K562 (cell line): ENCODE results near the gene DXO. TPM values are rescaled to one million over a fixed set of nuclear protein-coding genes. Genes with fewer than 3 reads are reported as not detected.
A peak's percentile ranks its signal among the peaks of the same experiment; 100 is the strongest.

Experiments
- BACH1 ChIP-seq: fragments of 200-800 bp; sonication (Bioruptor generic); IDR thresholded peaks from 2 replicates; pipeline ENCODE4 v1.6.1; 2016; ENCODE audit warnings: missing genetic modification characterization, missing compliant biosample characterization
- KDM5B ChIP-seq: fragments of 200-600 bp; sonication (generic); IDR thresholded peaks from 2 replicates; pipeline ENCODE4 v1.6.1; 2012; ENCODE audit warnings: low read depth, mild to moderate bottlenecking, moderate library complexity, low read length, control low read depth, inconsistent platforms; ENCODE audit not compliant: insufficient replicate concordance
- POLR2A ChIP-seq: fragments of 450-650 bp; conservative IDR thresholded peaks from 2 replicates; pipeline ENCODE4 v1.6.1; 2016
- PRMT5 ChIP-seq: sonication (generic); formaldehyde crosslinking; IDR thresholded peaks from 2 replicates; pipeline ENCODE4 v1.5.0; 2020; ENCODE audit warnings: missing genetic modification reagents
- RHOXF2B ChIP-seq: fragments of 250-450 bp; sonication (Bioruptor Pico); conservative IDR thresholded peaks from 2 replicates; pipeline ENCODE4 v1.5.1; 2021
- ZNF586 ChIP-seq: fragments of 450-650 bp; formaldehyde crosslinking; conservative IDR thresholded peaks from 2 replicates; pipeline ENCODE4 v1.4.0; 2020; ENCODE audit warnings: mild to moderate bottlenecking, moderate library complexity
- ZNF699 ChIP-seq: fragments of 250-450 bp; sonication (Bioruptor Pico); IDR thresholded peaks from 2 replicates; pipeline ENCODE4 v1.8.0; 2021; ENCODE audit warnings: mild to moderate bottlenecking, moderate library complexity; ENCODE audit not compliant: insufficient replicate concordance
- polyA plus RNA-seq, 8 experiments: library from polyadenylated mRNA; depleted of rRNA in 4 of 8; stranded (reverse) in 5 of 8; unstranded in 3 of 8; fragments of >200 nt; fragmentation: Nextera tagmentation in 2 of 8; fragmentation: Illumina TruSeq in 1 of 8; extraction: Ambion mirVana in 2 of 8; extraction: Trizol in 1 of 8; gene quantifications; 2 replicates each; pipeline versions ENCODE4 v1.2.1 to v1.2.3, GENCODE V29; 2011 to 2014; ENCODE audit warnings: inconsistent platforms in 1 of 8, missing spikeins in 1 of 8
- total RNA-seq, 7 experiments: library from RNA; depleted of rRNA in 6 of 7; stranded (reverse); fragments of >200 nt in 6 of 7; fragmentation: Illumina TruSeq in 2 of 7; extraction: Trizol in 2 of 7; gene quantifications; 2 replicates each; pipeline versions ENCODE4 v1.2.1 to v1.2.3, GENCODE V29; 2011 to 2021; ENCODE audit warnings: low replicate concordance in 1 of 7
- TF ChIP-seq, protein P1 (sequence below): fragments of 450-650 bp; IDR thresholded peaks from 2 replicates; pipeline ENCODE4 v1.6.1; 2018; ENCODE audit not compliant: partially characterized antibody
- TF ChIP-seq, protein P2 (sequence below): sonication (generic); formaldehyde crosslinking; IDR thresholded peaks from 2 replicates; pipeline ENCODE4 v1.4.0; 2020; ENCODE audit warnings: mild to moderate bottlenecking, missing genetic modification reagents
- TF ChIP-seq, protein P3 (sequence below): fragments of 250-450 bp; sonication (Bioruptor Pico); IDR thresholded peaks from 2 replicates; pipeline ENCODE4 v1.5.0; 2022; ENCODE audit warnings: mild to moderate bottlenecking
- TF ChIP-seq, protein P4 (sequence below): fragments of 450-650 bp; IDR thresholded peaks from 2 replicates; pipeline ENCODE4 v1.6.1; 2016; ENCODE audit warnings: low read depth

Gene DXO
- total and polyA plus RNA-seq, 9 of the 15 experiments (the other 6 are each of a cell fraction or from before 2014, with no cell fraction given) = 6.4 to 35.1 (median 19.4) TPM

DNA sequence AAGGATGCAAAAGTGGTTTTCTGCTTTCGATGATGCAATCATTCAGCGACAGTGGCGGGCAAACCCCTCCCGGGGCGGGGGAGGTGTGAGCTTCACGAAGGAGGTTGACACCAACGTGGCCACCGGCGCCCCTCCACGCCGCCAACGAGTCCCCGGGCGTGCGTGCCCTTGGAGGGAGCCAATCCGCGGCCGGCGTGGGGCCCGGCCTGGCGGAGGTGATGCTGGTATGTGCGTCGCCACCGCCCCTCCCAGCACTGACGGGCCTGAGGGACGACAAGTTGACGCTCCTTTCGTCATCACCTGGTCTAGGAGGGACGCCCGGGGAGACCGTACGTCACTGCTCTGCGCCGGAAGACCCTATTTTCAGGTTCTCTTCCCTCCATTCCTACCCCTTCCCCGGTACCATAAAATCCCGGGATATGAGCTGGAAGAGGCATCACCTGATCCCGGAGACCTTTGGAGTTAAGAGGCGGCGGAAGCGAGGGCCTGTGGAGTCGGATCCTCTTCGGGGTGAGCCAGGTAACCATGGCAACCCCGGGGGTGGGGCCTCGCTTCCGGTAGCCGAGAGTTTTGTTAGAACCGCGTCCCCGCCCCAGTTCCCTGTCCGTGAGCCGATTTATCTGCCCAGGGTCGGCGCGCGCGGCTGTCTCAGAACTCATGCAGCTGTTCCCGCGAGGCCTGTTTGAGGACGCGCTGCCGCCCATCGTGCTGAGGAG lies at the start of gene DXO (continued):
- TF ChIP-seq, protein P1, sequence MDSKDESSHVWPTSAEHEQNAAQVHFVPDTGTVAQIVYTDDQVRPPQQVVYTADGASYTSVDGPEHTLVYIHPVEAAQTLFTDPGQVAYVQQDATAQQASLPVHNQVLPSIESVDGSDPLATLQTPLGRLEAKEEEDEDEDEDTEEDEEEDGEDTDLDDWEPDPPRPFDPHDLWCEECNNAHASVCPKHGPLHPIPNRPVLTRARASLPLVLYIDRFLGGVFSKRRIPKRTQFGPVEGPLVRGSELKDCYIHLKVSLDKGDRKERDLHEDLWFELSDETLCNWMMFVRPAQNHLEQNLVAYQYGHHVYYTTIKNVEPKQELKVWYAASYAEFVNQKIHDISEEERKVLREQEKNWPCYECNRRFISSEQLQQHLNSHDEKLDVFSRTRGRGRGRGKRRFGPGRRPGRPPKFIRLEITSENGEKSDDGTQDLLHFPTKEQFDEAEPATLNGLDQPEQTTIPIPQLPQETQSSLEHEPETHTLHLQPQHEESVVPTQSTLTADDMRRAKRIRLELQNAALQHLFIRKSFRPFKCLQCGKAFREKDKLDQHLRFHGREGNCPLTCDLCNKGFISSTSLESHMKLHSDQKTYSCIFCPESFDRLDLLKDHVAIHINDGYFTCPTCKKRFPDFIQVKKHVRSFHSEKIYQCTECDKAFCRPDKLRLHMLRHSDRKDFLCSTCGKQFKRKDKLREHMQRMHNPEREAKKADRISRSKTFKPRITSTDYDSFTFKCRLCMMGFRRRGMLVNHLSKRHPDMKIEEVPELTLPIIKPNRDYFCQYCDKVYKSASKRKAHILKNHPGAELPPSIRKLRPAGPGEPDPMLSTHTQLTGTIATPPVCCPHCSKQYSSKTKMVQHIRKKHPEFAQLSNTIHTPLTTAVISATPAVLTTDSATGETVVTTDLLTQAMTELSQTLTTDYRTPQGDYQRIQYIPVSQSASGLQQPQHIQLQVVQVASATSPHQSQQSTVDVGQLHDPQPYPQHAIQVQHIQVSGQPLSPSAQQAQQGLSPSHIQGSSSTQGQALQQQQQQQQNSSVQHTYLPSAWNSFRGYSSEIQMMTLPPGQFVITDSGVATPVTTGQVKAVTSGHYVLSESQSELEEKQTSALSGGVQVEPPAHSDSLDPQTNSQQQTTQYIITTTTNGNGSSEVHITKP = peak; percentile 84
- TF ChIP-seq, protein P2, sequence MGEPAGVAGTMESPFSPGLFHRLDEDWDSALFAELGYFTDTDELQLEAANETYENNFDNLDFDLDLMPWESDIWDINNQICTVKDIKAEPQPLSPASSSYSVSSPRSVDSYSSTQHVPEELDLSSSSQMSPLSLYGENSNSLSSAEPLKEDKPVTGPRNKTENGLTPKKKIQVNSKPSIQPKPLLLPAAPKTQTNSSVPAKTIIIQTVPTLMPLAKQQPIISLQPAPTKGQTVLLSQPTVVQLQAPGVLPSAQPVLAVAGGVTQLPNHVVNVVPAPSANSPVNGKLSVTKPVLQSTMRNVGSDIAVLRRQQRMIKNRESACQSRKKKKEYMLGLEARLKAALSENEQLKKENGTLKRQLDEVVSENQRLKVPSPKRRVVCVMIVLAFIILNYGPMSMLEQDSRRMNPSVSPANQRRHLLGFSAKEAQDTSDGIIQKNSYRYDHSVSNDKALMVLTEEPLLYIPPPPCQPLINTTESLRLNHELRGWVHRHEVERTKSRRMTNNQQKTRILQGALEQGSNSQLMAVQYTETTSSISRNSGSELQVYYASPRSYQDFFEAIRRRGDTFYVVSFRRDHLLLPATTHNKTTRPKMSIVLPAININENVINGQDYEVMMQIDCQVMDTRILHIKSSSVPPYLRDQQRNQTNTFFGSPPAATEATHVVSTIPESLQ (CRISPR knock-in tag) = no peak; the same call in 1 of the 2 replicates
- TF ChIP-seq, protein P3, sequence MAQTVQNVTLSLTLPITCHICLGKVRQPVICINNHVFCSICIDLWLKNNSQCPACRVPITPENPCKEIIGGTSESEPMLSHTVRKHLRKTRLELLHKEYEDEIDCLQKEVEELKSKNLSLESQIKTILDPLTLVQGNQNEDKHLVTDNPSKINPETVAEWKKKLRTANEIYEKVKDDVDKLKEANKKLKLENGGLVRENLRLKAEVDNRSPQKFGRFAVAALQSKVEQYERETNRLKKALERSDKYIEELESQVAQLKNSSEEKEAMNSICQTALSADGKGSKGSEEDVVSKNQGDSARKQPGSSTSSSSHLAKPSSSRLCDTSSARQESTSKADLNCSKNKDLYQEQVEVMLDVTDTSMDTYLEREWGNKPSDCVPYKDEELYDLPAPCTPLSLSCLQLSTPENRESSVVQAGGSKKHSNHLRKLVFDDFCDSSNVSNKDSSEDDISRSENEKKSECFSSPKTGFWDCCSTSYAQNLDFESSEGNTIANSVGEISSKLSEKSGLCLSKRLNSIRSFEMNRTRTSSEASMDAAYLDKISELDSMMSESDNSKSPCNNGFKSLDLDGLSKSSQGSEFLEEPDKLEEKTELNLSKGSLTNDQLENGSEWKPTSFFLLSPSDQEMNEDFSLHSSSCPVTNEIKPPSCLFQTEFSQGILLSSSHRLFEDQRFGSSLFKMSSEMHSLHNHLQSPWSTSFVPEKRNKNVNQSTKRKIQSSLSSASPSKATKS = no peak
- TF ChIP-seq BACH1 (tag) (peak; percentile 63; the same call in 1 of the 2 replicates), ZNF699 (CRISPR knock-in tag) (no peak), KDM5B (no peak), PRMT5 (CRISPR knock-in tag) (no peak), POLR2A (peak; percentile 82), ZNF586 (CRISPR knock-in tag) (no peak), RHOXF2B (CRISPR knock-in tag) (no peak)
- TF ChIP-seq, protein P4, sequence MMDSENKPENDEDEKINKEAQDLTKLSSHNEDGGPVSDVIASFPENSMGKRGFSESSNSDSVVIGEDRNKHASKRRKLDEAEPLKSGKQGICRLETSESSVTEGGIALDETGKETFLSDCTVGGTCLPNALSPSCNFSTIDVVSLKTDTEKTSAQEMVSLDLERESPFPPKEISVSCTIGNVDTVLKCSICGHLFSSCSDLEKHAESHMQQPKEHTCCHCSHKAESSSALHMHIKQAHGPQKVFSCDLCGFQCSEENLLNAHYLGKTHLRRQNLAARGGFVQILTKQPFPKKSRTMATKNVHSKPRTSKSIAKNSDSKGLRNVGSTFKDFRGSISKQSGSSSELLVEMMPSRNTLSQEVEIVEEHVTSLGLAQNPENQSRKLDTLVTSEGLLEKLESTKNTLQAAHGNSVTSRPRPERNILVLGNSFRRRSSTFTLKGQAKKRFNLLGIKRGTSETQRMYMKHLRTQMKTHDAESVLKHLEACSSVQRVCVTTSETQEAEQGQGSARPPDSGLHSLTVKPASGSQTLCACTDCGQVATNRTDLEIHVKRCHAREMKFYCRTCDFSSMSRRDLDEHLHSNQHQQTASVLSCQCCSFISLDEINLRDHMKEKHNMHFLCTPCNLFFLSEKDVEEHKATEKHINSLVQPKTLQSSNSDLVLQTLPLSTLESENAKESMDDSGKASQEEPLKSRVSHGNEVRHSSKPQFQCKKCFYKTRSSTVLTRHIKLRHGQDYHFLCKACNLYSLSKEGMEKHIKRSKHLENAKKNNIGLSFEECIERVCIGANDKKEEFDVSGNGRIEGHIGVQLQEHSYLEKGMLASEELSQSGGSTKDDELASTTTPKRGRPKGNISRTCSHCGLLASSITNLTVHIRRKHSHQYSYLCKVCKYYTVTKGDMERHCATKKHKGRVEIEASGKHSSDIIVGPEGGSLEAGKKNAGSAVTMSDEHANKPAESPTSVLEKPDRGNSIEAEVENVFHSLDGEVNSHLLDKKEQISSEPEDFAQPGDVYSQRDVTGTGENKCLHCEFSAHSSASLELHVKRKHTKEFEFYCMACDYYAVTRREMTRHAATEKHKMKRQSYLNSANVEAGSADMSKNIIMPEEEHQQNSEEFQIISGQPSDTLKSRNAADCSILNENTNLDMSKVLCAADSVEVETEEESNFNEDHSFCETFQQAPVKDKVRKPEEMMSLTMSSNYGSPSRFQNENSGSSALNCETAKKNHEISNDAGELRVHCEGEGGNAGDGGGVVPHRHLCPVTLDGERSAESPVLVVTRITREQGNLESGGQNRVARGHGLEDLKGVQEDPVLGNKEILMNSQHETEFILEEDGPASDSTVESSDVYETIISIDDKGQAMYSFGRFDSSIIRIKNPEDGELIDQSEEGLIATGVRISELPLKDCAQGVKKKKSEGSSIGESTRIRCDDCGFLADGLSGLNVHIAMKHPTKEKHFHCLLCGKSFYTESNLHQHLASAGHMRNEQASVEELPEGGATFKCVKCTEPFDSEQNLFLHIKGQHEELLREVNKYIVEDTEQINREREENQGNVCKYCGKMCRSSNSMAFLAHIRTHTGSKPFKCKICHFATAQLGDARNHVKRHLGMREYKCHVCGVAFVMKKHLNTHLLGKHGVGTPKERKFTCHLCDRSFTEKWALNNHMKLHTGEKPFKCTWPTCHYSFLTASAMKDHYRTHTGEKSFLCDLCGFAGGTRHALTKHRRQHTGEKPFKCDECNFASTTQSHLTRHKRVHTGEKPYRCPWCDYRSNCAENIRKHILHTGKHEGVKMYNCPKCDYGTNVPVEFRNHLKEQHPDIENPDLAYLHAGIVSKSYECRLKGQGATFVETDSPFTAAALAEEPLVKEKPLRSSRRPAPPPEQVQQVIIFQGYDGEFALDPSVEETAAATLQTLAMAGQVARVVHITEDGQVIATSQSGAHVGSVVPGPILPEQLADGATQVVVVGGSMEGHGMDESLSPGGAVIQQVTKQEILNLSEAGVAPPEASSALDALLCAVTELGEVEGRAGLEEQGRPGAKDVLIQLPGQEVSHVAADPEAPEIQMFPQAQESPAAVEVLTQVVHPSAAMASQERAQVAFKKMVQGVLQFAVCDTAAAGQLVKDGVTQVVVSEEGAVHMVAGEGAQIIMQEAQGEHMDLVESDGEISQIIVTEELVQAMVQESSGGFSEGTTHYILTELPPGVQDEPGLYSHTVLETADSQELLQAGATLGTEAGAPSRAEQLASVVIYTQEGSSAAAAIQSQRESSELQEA = no peak
